ENCODE results near the gene TGM5.

DNA sequence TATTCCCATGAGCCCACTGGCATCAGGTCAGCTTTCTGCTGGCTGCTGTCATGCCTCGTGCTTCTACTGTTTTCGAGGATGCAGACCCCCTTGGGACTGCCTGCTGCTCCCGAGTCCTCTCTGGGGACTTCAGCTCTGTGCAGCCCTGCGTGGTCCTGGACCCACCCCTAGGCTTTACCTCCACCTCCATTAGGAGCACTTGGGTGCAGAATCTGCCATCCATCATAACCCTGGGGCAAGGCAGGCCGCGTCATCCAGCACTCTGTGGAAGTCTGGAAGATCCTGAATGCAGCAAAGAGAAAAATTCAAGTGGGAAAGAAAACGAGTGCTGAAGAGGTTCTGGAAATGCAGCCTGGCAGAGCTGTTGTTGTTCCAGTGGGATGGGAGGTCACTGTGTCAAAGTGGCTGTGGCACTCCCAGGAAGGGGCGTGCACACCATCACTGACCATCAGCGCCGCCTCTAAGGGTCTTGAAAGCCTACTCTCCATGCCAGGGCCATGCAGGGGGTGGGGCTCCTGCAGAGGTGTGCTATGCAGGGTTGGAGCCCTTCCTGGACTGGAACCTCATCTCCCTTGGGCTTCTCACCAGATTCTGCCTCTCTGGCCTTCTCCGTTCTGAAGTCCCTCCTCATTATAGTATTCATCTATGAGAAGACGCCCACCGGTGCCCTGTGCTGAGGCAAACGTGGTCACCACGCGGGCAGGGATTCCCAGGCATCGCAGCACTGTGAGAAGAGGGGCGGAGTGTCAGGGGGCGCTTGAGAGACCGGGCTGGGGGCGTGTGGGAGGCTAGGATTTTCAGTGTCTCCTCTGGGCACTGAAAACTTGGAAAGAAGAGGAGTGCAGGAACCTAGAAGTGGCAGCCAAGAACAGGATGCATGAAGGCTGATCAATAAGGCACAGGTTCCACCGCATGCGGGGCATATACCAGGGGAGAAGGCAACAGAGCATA, 58.4 kb downstream of the TGM5 start:
- TF ChIP-seq, protein P1, sequence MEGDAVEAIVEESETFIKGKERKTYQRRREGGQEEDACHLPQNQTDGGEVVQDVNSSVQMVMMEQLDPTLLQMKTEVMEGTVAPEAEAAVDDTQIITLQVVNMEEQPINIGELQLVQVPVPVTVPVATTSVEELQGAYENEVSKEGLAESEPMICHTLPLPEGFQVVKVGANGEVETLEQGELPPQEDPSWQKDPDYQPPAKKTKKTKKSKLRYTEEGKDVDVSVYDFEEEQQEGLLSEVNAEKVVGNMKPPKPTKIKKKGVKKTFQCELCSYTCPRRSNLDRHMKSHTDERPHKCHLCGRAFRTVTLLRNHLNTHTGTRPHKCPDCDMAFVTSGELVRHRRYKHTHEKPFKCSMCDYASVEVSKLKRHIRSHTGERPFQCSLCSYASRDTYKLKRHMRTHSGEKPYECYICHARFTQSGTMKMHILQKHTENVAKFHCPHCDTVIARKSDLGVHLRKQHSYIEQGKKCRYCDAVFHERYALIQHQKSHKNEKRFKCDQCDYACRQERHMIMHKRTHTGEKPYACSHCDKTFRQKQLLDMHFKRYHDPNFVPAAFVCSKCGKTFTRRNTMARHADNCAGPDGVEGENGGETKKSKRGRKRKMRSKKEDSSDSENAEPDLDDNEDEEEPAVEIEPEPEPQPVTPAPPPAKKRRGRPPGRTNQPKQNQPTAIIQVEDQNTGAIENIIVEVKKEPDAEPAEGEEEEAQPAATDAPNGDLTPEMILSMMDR (conservative IDR thresholded peaks at IDR 0.05): no peak
- TF ChIP-seq EZH2 (IDR thresholded peaks at IDR 0.05; ENCODE audit: low read depth): no peak

All from PC-9 (cell line).